ENCODE results near the gene MANBA.

DNA sequence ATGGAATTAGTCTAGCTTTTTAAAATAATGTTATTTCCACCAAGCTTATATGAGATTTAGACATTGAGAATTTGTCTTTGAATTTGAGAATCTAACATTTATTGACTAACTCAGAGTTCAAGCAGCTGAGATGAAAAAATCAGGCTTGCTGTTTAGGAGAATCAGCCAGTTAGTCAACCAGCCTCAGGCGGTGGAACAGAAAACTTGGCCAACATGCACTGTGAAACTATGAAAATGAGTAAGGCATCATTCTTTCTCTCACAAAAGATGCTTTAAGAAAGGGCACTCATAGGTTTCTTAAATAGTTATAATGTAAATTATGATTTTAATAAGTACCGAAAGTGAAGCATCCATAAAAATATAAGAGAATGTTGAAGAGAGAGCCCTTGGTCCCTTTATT lies 175.4 kb downstream of the MANBA start:
- TF ChIP-seq, protein P1, sequence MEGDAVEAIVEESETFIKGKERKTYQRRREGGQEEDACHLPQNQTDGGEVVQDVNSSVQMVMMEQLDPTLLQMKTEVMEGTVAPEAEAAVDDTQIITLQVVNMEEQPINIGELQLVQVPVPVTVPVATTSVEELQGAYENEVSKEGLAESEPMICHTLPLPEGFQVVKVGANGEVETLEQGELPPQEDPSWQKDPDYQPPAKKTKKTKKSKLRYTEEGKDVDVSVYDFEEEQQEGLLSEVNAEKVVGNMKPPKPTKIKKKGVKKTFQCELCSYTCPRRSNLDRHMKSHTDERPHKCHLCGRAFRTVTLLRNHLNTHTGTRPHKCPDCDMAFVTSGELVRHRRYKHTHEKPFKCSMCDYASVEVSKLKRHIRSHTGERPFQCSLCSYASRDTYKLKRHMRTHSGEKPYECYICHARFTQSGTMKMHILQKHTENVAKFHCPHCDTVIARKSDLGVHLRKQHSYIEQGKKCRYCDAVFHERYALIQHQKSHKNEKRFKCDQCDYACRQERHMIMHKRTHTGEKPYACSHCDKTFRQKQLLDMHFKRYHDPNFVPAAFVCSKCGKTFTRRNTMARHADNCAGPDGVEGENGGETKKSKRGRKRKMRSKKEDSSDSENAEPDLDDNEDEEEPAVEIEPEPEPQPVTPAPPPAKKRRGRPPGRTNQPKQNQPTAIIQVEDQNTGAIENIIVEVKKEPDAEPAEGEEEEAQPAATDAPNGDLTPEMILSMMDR (IDR thresholded peaks at IDR 0.05), result no peak
- no peak for TF ChIP-seq POLR2A (IDR thresholded peaks at IDR 0.05)
- no peak for TF ChIP-seq POLR2AphosphoS5 (IDR thresholded peaks at IDR 0.05; ENCODE audit: insufficient read depth in 1 of 2, low read depth in 1 of 2)
